ENCODE measurements around the gene AHRR.
"Not testable (repeated sequence)": the region's sequence is repeated elsewhere in the genome, so short reads cannot be mapped to it uniquely, and the experiment has no call there.

The AHRR gene

DNA sequence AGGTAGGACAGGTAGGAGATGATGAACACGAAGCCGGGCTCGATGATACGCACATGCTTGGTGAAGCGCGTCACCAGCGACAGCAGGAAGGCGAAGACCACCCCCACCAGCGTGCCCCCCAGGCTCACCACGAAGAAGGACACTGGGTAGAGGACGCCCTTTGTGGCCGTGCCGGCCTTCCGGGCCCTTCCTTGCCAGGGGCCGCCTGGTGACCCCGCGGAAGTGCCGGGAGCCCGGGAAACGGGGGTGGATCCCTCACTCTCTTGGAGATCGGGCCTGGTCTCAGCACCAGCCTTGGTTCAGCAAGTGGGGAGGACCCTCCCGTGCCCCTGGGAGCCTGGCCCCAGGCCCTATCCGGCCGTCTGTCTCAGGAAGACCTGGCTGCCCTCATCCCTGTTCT, 163.0 kb downstream of the AHRR start:
- TF ChIP-seq, protein P1, sequence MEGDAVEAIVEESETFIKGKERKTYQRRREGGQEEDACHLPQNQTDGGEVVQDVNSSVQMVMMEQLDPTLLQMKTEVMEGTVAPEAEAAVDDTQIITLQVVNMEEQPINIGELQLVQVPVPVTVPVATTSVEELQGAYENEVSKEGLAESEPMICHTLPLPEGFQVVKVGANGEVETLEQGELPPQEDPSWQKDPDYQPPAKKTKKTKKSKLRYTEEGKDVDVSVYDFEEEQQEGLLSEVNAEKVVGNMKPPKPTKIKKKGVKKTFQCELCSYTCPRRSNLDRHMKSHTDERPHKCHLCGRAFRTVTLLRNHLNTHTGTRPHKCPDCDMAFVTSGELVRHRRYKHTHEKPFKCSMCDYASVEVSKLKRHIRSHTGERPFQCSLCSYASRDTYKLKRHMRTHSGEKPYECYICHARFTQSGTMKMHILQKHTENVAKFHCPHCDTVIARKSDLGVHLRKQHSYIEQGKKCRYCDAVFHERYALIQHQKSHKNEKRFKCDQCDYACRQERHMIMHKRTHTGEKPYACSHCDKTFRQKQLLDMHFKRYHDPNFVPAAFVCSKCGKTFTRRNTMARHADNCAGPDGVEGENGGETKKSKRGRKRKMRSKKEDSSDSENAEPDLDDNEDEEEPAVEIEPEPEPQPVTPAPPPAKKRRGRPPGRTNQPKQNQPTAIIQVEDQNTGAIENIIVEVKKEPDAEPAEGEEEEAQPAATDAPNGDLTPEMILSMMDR (conservative IDR thresholded peaks at IDR 0.05): no peak
- no peak overlapping the region for H3K27ac ChIP-seq

- TF ChIP-seq, protein P1 (conservative IDR thresholded peaks at IDR 0.05): no peak
- no peak overlapping the region for H3K27ac ChIP-seq
Observed at GRCh38 chr5:485113-485945, 163.8 kb downstream of the AHRR start.

GRCh38 chr5:485946-486491, 164.5 kb downstream of the AHRR start:
- H3K27ac ChIP-seq: no peak overlapping the region
- TF ChIP-seq, protein P1 (conservative IDR thresholded peaks at IDR 0.05): no peak

GRCh38 chr5:486597-486996, 165.1 kb downstream of the AHRR start:
- not testable (repeated sequence) for H3K27ac ChIP-seq
